OCI-LY7 (cell line): ENCODE measurements around the gene PES1. TPM values are rescaled to one million over a fixed set of nuclear protein-coding genes. Genes with fewer than 3 reads are reported as not detected.

Experiments
- BruUV-seq: library from RNA; stranded (reverse); fragments of 400-500 nt; replicated peaks from 2 replicates; lab custom pipeline; 2021; lab: Mats Ljungman, UMichigan
- CTCF ChIA-PET: fragments of 300-600 bp; sonication (Branson Sonifier 250); formaldehyde crosslinking; loops from one replicate; lab custom pipeline; 2022; ENCODE audit warnings: antibody characterized with exemption; ENCODE audit not compliant: unreplicated experiment; lab: Charles Lee
- POLR2A ChIA-PET: fragments of 300-600 bp; sonication (Branson Sonifier 250); formaldehyde crosslinking; loops from one replicate; lab custom pipeline; 2022; ENCODE audit warnings: antibody characterized with exemption; lab: Charles Lee
- DNase-seq: peaks from one replicate; pipeline ENCODE4 v3.0.0-alpha.2; 2015; ENCODE audit warnings: low spot score
- H2AFZ ChIP-seq: fragments of 200-600 bp; sonication (generic), shearing (Covaris generic); 2 replicates; pipeline ENCODE4 v1.6.1; 2014; ENCODE audit warnings: mild to moderate bottlenecking, antibody characterized with exemption, low read length, moderate library complexity
- H3K27ac ChIP-seq: fragments of 200-600 bp; sonication (generic); 2 replicates; pipeline ENCODE4 v1.5.1; 2014; ENCODE audit warnings: mixed run types, low read depth, mild to moderate bottlenecking, moderate library complexity, low read length, inconsistent platforms; ENCODE audit not compliant: poor library complexity, severe bottlenecking
- H3K36me3 ChIP-seq: fragments of 200-600 bp; sonication (generic); 2 replicates; pipeline ENCODE4 v1.6.1; 2014; ENCODE audit warnings: mild to moderate bottlenecking, antibody characterized with exemption, low read length, moderate library complexity, mixed read lengths; ENCODE audit not compliant: insufficient read depth
- H3K4me1 ChIP-seq: fragments of 200-600 bp; sonication (generic); 2 replicates; pipeline ENCODE4 v1.5.1; 2014; ENCODE audit warnings: mild to moderate bottlenecking, low read length; ENCODE audit not compliant: insufficient read depth, poor library complexity, severe bottlenecking
- H3K4me2 ChIP-seq: fragments of 200-600 bp; sonication (generic); 2 replicates; pipeline ENCODE4 v1.6.1; 2014; ENCODE audit warnings: mild to moderate bottlenecking, low read length
- H3K4me3 ChIP-seq: fragments of 200-600 bp; sonication (generic); 2 replicates; pipeline ENCODE4 v1.5.1; 2014; ENCODE audit warnings: mild to moderate bottlenecking, low read depth, low read length; ENCODE audit not compliant: poor library complexity, severe bottlenecking
- H3K79me2 ChIP-seq: fragments of 200-600 bp; sonication (generic); 2 replicates; pipeline ENCODE4 v1.6.1; 2016; ENCODE audit warnings: low read depth, mild to moderate bottlenecking, low read length, moderate library complexity, mixed read lengths; ENCODE audit not compliant: insufficient read depth
- H3K9me2 ChIP-seq: fragments of 200-600 bp; sonication (generic); 2 replicates; pipeline ENCODE4 v1.6.1; 2016; ENCODE audit warnings: mild to moderate bottlenecking, low read length, mixed read lengths; ENCODE audit not compliant: insufficient read depth
- H3K9me3 ChIP-seq: fragments of 200-600 bp; sonication (generic); 2 replicates; pipeline ENCODE4 v1.6.1; 2014; ENCODE audit warnings: mild to moderate bottlenecking, mixed run types, low read length, mixed read lengths
- H4K20me1 ChIP-seq: fragments of 200-600 bp; sonication (generic); 2 replicates; pipeline ENCODE4 v1.6.1; 2014; ENCODE audit warnings: mild to moderate bottlenecking, antibody characterized with exemption, low read length, moderate library complexity, mixed read lengths; ENCODE audit not compliant: insufficient read depth
- EZH2phosphoT487 ChIP-seq: fragments of 200-600 bp; sonication (generic); IDR thresholded peaks from 2 replicates; pipeline ENCODE4 v1.6.1; 2018; ENCODE audit warnings: low read depth, borderline replicate concordance, mild to moderate bottlenecking, mixed run types, antibody characterized with exemption, low read length, moderate library complexity, mixed read lengths
- intact Hi-C: fragments of 100-400 bp; cut with micrococcal nuclease; formaldehyde crosslinking; loops from one replicate; pipeline ENCODE4 v1.10.0; 2022; ENCODE audit not compliant: unreplicated experiment
- total RNA-seq, 2 experiments: library from RNA; depleted of rRNA in 1 of 2; stranded (reverse); fragments of >200 nt in 1 of 2; shearing (Covaris generic) in 1 of 2; gene quantifications; 2 replicates each; pipeline ENCODE4 v1.2.3, GENCODE V29; 2014 to 2022
- TF ChIP-seq, protein P1 (sequence below): fragments of 200-600 bp; sonication (generic); conservative IDR thresholded peaks from 2 replicates; pipeline ENCODE4 v1.5.1; 2014; ENCODE audit warnings: mild to moderate bottlenecking, antibody characterized with exemption, low read length, moderate library complexity, mixed read lengths

PES1 gene
- total RNA-seq, 2 experiments from 2014 or later: 78.2 to 107 TPM

DNA sequence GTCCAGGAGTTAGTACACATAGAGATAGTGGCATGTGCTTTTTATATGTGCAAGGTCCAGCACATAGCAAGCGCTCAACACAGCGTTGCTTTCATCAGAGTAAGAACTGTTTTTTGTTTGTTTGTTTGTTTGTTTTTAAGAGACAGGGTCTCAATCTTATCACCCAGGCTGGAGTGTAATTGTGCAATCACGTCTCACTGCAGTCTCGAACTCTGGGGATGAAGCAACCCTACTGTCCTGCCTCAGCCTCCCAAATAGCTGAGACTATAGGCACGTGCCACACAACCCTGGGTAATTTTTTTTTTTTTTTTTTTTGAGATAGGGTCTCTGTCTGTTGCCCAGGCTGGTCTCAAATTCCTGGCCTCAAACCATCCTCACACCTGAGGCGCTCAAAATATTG, 26.1 kb upstream of the PES1 start:
- no TSS peak for BruUV-seq

DNA sequence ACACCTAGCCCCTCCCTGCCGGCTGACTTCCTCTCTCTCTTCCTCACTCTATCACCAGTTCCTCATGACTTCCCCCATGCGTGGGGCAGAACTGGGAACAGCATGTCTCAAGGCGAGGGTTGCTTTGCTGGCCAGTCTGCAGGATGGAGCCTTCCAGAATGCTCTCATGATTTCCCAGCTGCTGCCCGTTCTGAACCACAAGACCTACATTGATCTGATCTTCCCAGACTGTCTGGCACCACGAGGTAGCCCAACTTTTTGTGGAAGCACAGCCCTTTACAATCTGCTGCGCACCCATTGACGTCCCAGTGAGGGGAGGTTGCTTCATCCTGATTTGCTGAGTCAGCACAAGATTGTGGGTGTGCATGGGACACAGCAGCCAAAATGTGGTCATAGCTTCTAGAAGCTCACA, 23.8 kb upstream of the PES1 start:
- TF ChIP-seq, protein P1, sequence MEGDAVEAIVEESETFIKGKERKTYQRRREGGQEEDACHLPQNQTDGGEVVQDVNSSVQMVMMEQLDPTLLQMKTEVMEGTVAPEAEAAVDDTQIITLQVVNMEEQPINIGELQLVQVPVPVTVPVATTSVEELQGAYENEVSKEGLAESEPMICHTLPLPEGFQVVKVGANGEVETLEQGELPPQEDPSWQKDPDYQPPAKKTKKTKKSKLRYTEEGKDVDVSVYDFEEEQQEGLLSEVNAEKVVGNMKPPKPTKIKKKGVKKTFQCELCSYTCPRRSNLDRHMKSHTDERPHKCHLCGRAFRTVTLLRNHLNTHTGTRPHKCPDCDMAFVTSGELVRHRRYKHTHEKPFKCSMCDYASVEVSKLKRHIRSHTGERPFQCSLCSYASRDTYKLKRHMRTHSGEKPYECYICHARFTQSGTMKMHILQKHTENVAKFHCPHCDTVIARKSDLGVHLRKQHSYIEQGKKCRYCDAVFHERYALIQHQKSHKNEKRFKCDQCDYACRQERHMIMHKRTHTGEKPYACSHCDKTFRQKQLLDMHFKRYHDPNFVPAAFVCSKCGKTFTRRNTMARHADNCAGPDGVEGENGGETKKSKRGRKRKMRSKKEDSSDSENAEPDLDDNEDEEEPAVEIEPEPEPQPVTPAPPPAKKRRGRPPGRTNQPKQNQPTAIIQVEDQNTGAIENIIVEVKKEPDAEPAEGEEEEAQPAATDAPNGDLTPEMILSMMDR: no peak
- TF ChIP-seq EZH2phosphoT487: no peak
- H4K20me1 ChIP-seq: no peaks in the 10 kb centered on the region
- no peak overlapping the region for H3K27ac ChIP-seq
- H3K9me2 ChIP-seq: no peaks in the 10 kb centered on the region
- H3K4me1 ChIP-seq: no peaks in the 10 kb centered on the region
- H3K4me2 ChIP-seq: no peak overlapping the region
- no peaks in the 10 kb centered on the region for H3K36me3 ChIP-seq
- H3K79me2 ChIP-seq: no peaks in the 10 kb centered on the region
- no TSS peak for BruUV-seq
- ChIA-PET CTCF (no interaction called here), POLR2A (no interaction called here)
- no peak overlapping the region for H3K4me3 ChIP-seq
- intact Hi-C loops: no loop called here
- no peak overlapping the region for H2AFZ ChIP-seq
- no peak for DNase-seq
- no peaks in the 10 kb centered on the region for H3K9me3 ChIP-seq

More for the DNA sequence above, 26.1 kb upstream of the PES1 start:
- H3K9me3 ChIP-seq: no peaks in the 10 kb centered on the region
- H3K4me2 ChIP-seq: no peak overlapping the region
- H4K20me1 ChIP-seq: no peaks in the 10 kb centered on the region
- no peak overlapping the region for H3K4me3 ChIP-seq
- CTCF ChIA-PET: no interaction called here
- H2AFZ ChIP-seq: no peak overlapping the region
- no peak overlapping the region for H3K27ac ChIP-seq
- no peak for DNase-seq
- no peaks in the 10 kb centered on the region for H3K9me2 ChIP-seq
- H3K4me1 ChIP-seq: no peaks in the 10 kb centered on the region
- POLR2A ChIA-PET: interaction anchor here (0.7 to 1.8 kb wide), 2 partner anchors 8 to 193 kb away, joined by 3 to 4 read pairs; no protein-coding TSS in a partner anchor
- intact Hi-C loops: no loop called here
- no peak for TF ChIP-seq EZH2phosphoT487
- TF ChIP-seq, protein P1: no peak
- no peaks in the 10 kb centered on the region for H3K79me2 ChIP-seq
- H3K36me3 ChIP-seq: no peaks in the 10 kb centered on the region

DNA sequence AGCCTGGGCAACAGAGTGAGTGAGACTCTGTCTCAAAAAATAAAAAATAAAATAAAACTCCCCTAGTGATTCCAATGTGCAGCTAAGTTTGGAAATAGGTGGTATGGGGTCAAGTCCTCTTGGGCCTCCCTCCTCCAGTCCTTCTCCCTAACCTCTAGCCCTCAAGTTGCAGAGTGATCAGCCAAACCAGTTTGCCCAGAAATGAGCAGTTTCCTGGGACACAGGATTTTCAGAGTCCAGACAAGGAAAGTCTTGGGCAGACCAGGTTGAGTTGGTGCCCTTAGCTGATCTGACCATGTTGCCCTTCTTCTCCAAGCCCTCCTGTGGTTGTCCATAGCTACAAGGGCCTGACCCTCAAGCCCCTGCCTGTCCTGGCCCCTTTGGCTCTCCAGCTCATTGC, 23.2 kb upstream of the PES1 start:
- Histone ChIP-seq H3K36me3 (no peaks in the 10 kb centered on the region), H3K9me3 (no peaks in the 10 kb centered on the region), H2AFZ (no peak overlapping the region), H3K9me2 (no peaks in the 10 kb centered on the region), H3K27ac (no peak overlapping the region), H3K4me2 (no peak overlapping the region), H4K20me1 (no peaks in the 10 kb centered on the region), H3K79me2 (no peaks in the 10 kb centered on the region), H3K4me3 (no peak overlapping the region), H3K4me1 (no peaks in the 10 kb centered on the region)
- BruUV-seq: no TSS peak
- intact Hi-C loops: no loop called here
- POLR2A ChIA-PET: no interaction called here
- no peak for DNase-seq
- CTCF ChIA-PET: no interaction called here
- TF ChIP-seq, protein P1: no peak
- no peak for TF ChIP-seq EZH2phosphoT487
